Hindlimb muscle (tissue), 1 donor: ENCODE results near the gene ZNF689. TPM values are rescaled to one million over a fixed set of nuclear protein-coding genes. Genes with fewer than 3 reads are reported as not detected.
"Not testable (repeated sequence)": the region's sequence is repeated elsewhere in the genome, so short reads cannot be mapped to it uniquely, and the experiment has no call there.

Experiments
- DNase-seq: peaks from one replicate; pipeline ENCODE4 v3.0.0-alpha.2; 2013
- polyA plus RNA-seq: library from polyadenylated mRNA; unstranded; fragments of 120-200 nt; gene quantifications from one replicate; pipeline ENCODE4 v1.2.1, GENCODE V29; 2013; ENCODE audit not compliant: insufficient read length

Gene ZNF689
- polyA plus RNA-seq, 1 donor: 7.2 TPM

DNA sequence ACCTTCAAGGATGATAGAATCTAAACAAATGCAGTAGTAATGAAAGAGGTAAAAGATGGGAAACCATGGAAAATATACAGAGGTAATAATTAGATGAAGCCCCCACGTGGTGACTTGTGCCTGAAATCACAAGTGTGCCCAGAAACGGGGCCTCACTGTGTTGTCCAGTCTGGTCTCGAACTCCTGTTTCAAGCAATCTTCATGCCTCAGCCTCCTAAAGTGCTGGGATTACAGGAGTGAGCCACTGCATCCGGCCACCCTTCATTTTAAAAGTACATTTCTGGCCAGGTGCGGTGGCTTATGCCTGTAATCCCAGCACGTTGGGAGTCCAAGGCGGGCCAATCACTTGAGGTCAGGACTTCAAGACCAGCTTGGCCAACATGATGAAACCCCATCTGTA lies 26.4 kb upstream of the ZNF689 start:
- no peak for DNase-seq

DNA sequence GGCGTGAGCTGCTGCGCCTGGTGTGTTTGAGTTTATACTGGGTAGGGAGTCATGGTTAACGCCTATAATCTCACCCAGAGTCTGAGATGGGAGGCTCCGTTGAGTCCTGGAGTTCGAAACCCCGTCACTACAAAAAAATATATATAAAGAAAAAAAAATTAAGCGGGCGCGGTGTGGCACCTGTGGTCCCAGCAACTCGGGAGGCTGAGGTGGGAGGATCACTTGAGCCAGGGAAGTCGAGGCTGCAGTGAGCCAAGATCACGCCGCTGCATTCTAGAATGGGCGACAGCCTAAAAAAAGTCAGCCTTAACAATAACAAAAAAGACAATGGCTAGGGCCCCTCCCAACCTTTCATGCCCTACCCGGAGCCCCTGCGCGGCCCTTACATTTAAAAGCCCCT lies 23.3 kb upstream of the ZNF689 start:
- DNase-seq: no peak

DNA sequence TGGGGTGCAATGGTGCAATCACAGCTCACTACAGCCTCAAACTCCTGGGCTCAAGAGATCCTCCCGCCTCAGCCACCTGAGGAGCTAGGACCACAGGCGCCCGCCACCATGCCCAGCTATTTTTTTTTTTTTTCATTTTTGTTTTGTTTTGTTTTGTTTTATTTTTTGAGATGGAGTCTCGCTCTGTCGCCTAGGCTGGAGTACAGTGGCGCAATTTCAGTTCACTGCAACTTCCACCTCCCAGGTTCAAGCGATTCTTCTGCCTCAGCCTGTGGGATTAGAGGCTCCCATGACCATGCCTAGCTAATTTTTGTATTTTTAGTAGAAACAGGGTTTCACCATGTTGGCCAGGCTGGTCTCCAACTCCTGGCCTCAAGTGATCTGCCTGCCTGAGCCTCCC lies 22.3 kb upstream of the ZNF689 start:
- not testable (repeated sequence) for DNase-seq

DNA sequence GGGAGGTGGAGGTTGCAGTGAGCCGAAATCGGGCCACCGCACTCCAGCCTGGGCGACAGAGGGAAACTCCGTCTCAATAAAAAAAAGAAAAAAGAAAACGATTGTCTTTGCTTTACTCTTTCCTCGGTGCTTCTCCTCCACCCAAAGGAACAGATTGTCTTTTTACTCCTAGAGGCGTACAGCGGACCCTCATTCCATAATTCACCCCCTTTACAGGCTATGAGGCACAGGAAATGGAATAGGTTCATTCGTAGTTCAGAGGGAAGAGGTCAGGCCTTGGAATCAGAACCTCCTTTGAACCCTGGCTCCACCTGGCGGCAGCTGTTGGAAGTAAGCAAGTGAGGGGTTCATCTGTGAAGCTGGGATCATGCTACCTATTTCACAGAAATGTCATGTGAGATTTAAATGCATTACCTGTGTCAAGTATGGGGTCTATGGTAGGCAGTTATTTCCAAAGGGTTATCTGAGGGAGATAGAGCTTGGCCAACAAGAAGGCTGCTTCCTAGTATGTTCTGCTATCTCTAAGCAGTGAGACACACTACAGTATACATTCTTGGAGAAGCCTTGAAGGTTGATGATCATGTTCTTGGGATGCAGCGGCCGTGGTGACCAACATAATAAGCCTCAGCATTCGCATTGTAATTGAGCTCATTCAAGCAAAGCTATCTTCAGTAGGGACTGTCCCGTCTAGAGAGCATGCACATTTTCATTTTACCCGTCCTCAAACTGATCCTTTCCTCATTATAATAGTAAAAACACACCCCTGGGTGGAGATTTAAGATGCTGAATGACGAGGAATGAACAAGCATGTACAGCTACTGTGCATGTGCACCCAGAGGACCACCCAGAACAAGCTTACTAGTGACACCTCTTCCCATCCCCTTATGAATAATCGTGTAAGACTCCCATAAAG lies 18.7 kb upstream of the ZNF689 start:
- DNase-seq: peak; percentile 73

DNA sequence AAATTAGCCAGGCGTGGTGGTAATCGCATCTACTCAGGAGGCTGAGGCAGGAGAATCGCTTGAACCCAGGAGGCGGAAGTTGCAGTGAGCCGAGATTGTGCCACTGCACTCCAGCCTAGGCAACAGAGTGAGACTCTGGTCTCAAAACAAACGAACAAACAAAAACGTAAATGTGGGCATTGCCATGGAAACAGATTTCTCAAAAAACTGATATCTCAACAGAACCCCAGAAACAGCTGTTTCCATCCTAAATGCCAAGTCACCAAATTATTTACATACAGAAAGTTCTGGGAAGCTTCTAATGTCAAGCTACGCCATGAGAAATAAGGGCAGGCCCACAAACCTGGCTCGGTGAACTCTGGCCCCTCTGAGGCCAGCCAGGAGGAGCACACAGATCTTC lies 16.0 kb upstream of the ZNF689 start:
- no peak for DNase-seq

DNA sequence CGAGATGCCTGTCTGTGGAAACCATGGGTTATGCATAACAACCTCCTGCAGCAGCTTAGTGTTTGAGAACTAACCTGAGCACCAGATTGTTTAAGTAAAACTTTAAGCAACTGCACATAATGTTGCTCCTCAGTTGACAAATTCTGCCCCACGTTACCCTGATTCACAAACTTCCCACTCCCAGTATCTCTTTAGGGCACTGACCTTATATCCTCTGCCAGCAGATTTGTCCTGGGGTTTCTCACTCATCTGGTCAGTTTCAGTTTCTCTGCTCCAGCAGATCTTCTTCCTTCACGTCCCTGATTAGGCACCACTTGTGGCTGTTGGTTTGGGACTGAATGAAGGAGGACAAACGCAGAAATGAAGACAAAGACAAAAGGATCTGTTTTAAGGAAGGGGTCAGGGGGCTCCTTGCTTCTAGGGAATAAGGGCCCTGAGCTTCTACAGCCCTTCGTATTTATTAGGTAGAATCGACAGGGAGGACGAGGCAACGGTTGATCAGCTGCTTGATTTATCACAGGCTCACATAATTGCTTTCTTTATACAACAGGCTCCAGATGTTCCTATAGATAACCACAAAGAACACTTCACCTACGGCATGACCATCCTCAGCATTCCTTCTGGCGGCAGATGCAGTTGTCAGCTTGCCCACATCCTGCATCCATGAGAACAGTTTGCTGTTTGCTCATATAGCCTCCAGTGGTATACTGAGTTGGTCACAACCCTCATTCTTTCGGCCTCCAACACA lies 13.5 kb upstream of the ZNF689 start:
- no peak for DNase-seq

DNA sequence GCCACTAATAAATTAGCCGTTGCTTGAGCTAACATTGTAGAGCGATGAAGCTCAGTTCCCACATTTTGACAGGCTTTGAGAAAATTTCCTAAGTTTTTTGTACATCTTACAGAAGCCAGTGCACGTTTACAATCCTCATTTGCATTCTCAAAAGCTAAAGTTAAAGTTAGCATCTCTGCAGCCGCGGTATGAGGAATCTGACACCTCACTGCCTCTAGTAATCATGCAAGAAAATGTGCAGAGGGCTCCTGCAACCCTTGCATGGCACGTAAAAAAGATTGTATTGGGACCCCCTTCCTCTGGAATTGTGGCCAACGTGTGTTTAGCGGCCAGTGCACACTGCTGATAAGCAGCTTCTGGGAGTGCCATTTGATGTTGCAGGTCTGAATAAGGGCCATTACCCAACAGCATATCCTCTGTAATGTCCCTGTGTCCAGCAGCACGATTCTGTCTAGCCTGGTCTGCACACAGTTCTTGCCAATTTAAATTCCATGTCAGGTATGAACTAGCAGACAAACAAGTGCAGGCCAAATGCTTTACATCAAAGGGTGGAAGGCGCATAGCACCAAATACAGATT lies 12.4 kb upstream of the ZNF689 start:
- no peak for DNase-seq

DNA sequence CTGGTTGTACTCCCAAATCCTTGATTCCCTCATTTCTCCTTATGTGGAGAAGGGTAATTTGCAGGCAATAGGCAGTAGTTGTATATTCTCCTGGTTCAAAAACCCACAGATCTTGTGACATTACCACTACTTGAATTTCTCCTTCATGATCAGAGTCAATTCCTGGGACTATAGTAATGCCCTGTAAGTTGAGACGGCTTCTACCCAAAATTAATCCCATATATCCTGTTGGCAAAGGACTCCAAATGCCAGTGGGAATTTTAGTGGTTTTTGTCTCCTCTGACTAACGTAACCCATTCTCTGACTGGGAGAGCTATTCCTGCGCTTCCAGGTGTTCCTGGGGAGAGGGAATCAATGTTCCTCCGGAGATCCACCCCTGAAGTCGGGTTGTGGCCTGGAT lies 11.6 kb upstream of the ZNF689 start:
- no peak for DNase-seq

DNA sequence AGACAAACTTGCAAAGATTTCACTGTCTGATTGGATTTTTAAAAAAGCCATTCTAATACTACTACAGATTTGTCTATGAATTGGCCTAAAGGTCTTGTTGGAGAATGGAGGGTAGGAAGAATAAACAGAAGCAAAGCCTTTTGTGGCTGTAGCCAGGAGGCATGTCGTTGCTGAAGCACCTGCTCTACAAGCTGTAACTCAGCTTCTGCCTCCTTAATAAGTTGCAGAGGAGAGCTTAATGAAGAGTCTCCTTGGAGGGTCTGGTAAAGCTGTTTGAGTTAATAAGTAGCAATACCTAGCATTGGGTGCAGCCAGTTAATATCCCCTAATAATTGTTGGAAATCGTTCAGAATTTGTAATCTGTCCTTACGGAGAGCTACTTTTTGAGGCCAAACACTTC lies 10.0 kb upstream of the ZNF689 start:
- DNase-seq: no peak

DNA sequence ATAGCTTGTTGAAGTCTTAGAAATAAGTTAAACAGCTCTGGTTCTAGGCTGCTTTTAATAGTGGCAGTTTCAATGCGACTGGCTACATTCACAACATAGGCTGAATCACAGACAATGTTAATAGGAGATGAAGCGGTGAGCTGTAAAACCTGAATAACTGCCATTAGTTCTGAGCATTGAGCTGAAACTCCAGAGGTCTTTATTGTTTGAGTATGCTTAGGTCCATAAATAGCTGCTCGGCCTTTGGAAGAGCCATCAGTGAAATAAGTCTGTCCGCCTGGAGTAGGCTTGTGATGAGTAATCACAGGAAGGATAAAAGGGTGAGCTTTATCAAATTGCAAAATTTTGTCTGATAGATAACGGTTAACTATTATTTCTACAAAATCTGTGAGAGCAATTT lies 9.4 kb upstream of the ZNF689 start:
- DNase-seq: no peak

DNA sequence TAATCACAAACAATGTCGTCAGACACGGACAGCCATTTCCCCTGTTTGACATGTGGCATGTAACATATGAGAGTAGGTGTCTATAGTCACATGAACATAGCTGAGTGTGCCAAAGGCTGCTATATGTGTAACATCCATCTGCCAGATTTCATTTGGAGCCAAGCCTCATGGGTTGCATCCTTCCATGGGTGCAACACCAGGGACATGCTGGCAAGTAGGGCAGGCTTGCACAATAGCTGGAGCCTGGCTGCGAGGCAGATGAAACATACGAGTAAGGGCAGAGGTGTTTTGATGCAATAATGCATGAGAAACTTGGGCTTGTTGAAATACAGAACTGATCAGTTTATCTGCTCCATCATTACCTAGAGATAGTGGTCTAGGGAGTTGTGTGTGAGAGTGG lies 9.0 kb upstream of the ZNF689 start:
- no peak for DNase-seq

DNA sequence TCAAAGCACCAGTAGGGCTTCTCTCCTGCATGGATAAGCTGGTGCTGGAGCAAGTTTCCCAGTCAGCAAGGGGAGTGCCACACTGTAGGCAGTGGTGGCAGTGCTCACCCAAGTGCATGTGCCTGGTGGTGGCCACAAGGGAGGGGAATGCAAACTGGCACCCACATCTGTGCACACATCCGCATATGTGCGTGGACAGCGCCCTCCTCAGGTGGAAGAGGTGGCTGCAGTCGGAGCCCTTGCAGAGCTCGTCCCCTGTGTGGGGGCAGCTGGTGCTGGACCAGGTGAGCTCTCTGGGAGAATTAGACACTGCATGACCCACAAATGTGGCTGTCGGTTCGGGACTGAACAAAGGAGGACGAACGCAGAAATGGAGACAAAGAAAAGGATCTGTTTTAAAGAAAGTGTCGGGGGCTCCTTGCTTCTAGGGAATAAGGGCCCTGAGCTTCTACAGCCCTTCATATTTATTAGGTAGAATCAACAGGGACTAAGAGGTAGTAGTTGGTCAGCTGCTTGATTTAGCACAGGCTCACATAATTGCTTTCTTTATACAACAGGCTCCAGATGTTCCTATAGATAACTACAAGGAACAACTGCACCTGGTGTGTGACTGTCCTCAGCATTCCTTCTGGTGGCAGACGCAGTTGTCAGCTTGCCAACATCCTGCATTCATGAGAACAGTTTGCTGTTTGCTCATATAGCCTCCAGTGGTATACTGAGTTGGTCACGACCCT lies 5.3 kb upstream of the ZNF689 start:
- no peak for DNase-seq

DNA sequence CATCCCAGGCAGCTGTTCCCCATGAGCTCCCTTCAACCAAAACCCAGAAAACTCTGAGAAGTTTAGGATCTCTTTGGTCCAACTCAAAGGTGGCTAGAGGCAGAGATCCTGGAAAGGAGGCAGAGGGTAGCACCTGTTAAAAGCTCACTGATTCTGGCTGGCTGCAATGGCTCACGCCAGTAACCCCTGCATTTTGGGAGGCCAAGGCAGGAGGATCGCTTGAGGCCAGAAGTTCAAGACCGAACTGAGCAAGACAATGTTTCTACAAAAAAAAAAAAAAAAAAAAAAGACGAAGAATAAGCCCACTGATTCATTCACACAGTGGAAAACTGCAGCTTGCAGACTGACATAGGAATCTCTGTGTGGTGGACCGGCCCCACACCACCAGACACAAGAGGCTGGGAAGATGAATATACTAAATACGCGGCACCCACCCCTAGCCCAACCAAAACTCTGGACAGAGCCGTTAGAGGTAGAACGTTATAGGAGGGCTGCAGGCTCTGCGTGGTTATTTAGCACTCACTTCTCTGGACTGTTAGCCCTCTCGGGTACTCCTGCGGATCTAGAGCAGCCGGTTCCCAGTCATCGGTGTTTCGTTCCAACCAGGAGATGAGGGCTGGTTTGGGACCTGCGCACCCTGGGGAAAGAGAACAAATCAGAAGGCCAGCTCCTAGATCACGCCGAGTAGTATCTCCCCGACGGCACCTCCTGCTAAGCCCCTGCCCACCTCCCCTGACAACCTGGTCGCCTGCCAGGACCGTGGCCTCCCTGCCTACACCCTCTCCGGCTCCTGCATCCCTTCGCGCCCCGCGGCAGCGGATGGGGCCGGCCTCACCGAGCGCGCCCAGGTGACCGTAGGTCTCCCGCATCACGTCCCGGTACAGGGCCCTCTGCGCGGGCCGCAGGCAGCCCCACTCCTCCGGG lies 925 bp downstream of the ZNF689 start:
- peak; percentile 42 for DNase-seq

DNA sequence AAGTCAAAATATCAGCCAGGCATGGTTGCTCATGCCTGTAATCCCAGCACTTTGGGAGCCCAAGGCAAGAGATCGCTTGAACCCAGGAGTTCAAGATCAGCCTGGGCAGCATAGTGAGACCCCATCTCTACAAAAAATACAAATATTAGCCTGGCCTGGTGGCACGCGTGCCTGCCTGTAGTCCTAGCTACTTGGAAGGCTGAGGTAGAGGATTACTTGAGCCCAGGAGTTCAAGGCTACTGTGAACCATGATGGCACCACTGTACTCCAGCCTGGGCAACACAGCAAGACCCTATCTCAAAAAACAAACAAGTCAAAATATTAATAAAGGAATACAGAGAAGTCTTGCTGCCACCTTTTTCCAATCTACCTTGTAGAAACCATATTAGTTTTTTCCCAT lies 4.2 kb downstream of the ZNF689 start:
- DNase-seq: no peak

DNA sequence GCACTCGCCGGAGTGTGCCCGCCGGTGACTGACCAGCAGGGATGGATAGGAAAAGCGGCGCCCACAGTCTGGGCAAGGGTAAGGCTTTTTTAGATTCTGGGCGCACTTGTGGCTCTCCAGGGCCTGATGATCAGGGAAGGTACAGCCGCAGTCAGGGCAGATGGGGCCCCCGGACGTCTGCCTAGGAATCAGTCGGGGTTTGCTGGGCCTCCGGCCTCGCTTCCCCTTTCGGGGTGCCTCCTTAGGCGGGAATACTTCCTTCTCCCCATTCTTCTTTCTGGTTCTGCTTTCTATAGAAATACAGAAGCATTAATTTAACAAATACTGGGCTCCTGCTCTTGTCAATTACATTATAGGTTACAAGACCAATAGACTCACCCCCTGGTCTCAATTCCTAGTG lies 5.0 kb downstream of the ZNF689 start:
- DNase-seq: peak; percentile 21

DNA sequence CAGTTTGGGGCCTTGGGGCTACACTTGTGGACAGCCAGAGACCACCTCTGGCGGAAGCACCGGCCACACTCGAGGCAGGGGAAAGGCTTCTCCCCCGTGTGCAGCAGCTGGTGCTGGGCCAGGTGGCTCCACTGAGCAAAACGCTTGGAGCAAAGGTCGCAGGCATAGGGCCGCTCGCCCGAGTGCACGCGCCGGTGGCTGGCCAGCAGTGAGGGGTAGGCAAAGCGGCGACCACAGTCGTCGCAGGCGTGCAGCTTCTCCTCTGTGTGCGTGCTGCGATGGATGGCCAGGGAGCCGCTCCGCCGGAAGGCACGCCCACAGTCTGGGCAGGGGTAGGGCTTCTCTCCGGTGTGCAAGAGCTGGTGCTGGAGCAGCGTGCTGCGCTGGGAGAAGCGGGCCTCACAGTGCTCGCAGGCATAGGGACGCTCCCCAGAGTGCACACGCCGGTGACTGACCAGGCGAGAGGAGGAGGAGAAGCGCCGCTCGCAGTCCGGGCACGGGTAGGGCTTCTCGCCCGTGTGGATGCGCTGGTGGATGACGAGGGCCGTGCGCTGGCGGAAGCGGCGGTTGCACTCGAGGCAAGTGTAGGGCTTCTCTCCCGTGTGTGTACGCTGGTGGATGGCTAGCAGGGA lies 5.8 kb downstream of the ZNF689 start:
- DNase-seq: no peak

DNA sequence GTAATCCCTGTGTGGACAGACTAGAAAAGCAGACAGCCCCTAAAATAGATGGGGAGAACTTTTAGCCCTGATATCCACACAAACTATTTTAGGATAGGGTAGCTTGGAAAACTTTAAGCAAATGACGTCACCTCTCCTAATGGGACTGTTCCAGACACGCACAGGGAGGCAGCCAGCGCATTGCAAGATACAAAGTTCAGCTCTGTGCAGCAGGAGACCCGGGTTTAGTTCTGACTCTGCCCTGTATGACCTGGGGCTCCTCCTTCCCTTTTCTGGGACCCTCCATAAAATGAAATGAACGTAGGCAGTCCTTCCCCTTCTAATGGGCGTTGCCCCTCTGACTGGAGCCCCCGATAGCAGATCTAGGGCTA lies 6.3 kb downstream of the ZNF689 start:
- DNase-seq: no peak

DNA sequence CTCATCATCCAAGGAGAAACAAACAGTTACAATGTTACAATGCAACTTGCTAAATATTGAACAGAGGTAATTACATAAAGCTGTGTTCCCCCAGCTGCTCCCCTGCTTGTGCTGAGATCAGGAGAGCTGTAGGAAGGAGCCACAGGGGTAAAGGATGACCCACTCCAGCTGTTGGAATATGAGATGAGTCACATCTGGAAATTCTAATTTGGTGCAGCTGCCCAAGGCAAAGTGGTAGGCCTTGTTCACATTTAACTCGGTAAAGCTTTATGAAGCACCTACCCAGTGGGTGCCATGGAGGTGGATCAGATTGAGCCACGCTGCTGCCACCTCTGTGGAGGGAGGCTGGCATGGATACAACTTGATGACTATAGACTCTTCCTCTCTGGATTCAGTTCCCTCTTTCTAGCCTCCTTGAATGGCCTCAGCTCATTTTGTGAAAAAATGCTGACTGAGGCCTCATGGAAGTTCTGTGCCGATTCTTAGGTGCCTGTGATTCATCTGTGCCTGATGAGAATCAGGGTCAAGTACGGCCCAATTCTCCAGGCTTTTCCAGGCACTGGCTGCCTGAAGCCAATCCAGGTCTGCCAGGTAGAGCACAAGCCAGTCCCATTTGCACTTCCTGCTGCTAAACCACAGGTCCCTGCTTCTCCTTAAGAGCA lies 7.4 kb downstream of the ZNF689 start:
- DNase-seq: peak; percentile 28

DNA sequence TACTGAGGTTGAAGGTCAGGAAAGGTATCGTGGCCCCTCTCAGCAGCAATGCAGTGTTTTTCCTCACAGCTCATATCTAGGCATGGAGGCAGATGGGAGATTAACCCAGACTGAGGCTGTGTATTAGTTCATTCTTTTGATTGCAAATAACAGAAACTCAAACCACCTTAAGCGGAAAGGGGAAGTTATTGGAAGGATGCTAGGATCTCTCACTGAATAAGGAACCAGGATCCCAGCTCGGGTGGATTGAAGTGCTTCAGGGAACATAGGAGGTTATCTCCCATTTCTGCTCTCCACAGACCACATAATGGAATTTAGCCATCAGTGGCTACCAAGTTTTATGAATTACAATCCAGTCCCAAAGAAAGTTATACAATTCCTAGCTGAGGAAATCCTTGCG lies 8.2 kb downstream of the ZNF689 start:
- no peak for DNase-seq

DNA sequence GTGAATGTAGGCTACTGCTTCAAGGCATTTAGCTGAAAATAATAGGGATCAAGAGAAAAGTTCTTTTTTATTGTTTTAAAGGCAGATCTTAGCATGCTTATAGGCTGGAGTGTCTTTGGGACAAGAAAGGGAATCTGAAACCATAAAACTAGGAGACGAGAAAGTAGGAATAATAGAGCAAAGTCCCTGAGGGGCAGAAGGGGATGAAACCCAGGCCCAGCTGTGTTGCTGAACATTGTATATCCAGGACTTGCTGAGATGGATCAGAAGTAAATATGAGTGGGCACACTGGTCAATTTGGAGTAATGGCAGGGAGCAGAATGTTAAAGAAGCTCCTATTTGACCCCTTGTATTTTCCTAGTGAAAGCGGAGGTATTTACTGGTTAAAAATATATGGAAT lies 9.3 kb downstream of the ZNF689 start:
- no peak for DNase-seq

DNA sequence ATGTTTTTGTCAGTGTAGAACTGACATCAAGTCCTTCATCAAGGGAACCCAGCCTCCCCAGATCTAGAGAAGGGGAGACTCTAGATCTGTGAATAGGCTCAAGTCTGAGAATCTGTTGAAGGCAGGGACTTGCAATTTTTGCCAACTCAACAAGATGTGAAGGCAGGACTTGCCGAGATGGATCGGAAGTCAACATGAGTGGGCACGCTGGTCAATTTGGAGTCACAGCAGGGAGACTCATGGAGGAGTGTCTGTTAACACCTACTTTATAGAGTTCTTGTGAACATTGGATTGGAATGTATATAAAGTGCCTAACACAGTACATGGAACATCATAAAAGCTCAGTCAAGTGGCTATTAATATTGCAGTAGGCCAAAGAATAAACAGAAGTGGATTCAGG lies 10.0 kb downstream of the ZNF689 start:
- no peak for DNase-seq
